G401 (cell line): ENCODE measurements around the gene UBE4B. TPM values are rescaled to one million over a fixed set of nuclear protein-coding genes. Genes with fewer than 3 reads are reported as not detected.

ENCODE experiments used
- DNase-seq: peaks from one replicate; pipeline ENCODE4 v3.0.0-alpha.2; 2015; ENCODE audit warnings: low spot score
- in situ Hi-C: cut with HindIII; loops from 2 replicates; pipeline ENCODE4 v1.10.0; 2016; ENCODE audit warnings: low sequenced_read_pairs, mixed read lengths
- total RNA-seq: library from RNA; depleted of rRNA; stranded (reverse); fragments of >200 nt; shearing (Covaris generic); gene quantifications from 2 replicates; pipeline ENCODE4 v1.2.3, GENCODE V29; 2014

Gene UBE4B
- total RNA-seq, 1 experiment from 2014 or later: 101 TPM

GRCh38 chr1:10149231-10149630 lies 116.5 kb downstream of the UBE4B start:
- in situ Hi-C loops: no loop called here
- no peak for DNase-seq

- peak; percentile 66 for DNase-seq
- in situ Hi-C loops: no loop called here
Measured at GRCh38 chr1:10152709-10153284, 120.0 kb downstream of the UBE4B start.

- in situ Hi-C loops: no loop called here
- no peak for DNase-seq
Measured at GRCh38 chr1:10155087-10155712, 122.4 kb downstream of the UBE4B start.

- in situ Hi-C loops: no loop called here
Measured at GRCh38 chr1:10160173-10160572, 127.4 kb downstream of the UBE4B start.

GRCh38 chr1:10160907-10161490 lies 128.2 kb downstream of the UBE4B start:
- peak; percentile 95 for DNase-seq
- in situ Hi-C loops: no loop called here

More at GRCh38 chr1:10160173-10160572, 127.4 kb downstream of the UBE4B start:
- DNase-seq: no peak

- in situ Hi-C loops: no loop called here
- peak; percentile 87 for DNase-seq
Measured at GRCh38 chr1:10161541-10162290, 129.0 kb downstream of the UBE4B start.

- in situ Hi-C loops: no loop called here
- no peak for DNase-seq
Measured at GRCh38 chr1:10168912-10169514, 136.3 kb downstream of the UBE4B start.

GRCh38 chr1:10170239-10170574 lies 137.4 kb downstream of the UBE4B start:
- no peak for DNase-seq
- in situ Hi-C loops: no loop called here

- no peak for DNase-seq
- in situ Hi-C loops: no loop called here
Measured at GRCh38 chr1:10171105-10171767, 138.5 kb downstream of the UBE4B start.

GRCh38 chr1:10171995-10172669 lies 139.4 kb downstream of the UBE4B start:
- DNase-seq: no peak
- in situ Hi-C loops: no loop called here

- no peak for DNase-seq
- in situ Hi-C loops: no loop called here
Measured at GRCh38 chr1:10173582-10173981, 140.8 kb downstream of the UBE4B start.

- in situ Hi-C loops: no loop called here
- DNase-seq: no peak
Measured at GRCh38 chr1:10177876-10178275, 145.1 kb downstream of the UBE4B start.

GRCh38 chr1:10178597-10179405 lies 146.0 kb downstream of the UBE4B start:
- peak; percentile 66 for DNase-seq
- in situ Hi-C loops: no loop called here

GRCh38 chr1:10179406-10180091 lies 146.8 kb downstream of the UBE4B start:
- DNase-seq: peak; percentile 66
- in situ Hi-C loops: no loop called here

- in situ Hi-C loops: no loop called here
- DNase-seq: no peak
Measured at GRCh38 chr1:10181154-10181553, 148.4 kb downstream of the UBE4B start.

- in situ Hi-C loops: no loop called here
- no peak for DNase-seq
Measured at GRCh38 chr1:10185759-10186158, 153.0 kb downstream of the UBE4B start.

- no peak for DNase-seq
- in situ Hi-C loops: no loop called here
Measured at GRCh38 chr1:10186331-10187025, 153.7 kb downstream of the UBE4B start.
